Fibroblast of skin of scalp (primary cell): ENCODE data around the gene FRMD4A.
A peak's percentile ranks its signal among the peaks of the same experiment; 100 is the strongest.

Experiments used
- DNase-seq: peaks from one replicate; pipeline ENCODE4 v3.0.0-alpha.2; 2013

FRMD4A gene

GRCh38 chr10:13712837-13713581, 617.7 kb downstream of the FRMD4A start:
- peak; percentile 97 for DNase-seq

GRCh38 chr10:13712476-13712836, 618.3 kb downstream of the FRMD4A start:
- no peak for DNase-seq

DNA sequence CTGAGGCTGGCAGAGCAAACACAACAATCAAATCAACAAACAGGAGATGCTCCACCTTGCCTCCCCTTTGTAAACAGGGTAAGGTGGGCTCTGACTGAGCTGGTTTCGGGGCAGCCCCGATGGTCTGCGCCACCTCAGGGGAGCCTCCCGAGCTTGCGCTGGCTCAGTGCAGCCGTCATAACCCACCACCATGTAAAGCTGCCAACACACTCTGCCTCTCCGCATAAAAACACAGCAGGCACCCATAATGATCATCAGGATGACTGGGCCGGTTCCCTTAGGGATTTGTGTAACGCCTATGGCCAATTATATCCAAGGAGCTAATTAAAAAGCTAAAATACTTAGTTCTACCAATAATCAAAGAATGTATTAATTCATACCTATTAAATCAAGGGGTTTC, 619.4 kb downstream of the FRMD4A start:
- no peak for DNase-seq

DNA sequence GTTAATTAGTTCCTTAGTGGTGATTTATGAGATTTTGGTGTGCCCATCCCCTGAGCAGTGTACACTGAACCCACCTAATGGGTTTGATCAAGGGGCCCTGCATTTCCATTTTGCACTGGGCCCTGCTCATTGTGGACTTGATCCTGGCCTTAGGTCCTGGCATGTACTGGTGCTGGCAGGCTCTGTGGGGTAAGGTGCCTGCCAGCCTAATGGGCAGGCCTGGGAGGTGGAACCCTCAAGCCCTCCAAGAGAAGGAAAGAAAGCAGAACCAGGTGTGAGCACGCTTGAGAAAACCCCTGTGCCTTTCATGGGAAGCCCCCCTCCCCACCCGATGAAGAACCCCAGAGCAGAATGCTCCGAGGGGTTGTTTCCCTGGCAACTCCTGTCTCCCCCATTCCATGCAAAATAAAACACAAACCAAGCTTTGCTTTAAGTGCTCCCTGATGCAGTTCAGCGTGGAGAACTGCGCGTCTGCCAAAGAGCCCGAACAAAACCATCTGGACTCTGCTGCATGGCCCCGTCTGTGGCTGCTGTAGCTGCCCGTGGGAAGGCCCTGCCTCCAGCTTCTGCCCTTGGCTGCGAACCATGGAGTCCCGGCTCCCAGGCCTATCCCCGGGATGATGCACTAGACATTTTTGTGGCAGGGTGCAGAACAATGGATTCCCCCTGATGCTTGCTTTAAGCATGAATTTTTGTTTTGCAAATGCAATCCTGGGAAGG, 620.6 kb downstream of the FRMD4A start:
- DNase-seq, result peak; percentile 55

DNA sequence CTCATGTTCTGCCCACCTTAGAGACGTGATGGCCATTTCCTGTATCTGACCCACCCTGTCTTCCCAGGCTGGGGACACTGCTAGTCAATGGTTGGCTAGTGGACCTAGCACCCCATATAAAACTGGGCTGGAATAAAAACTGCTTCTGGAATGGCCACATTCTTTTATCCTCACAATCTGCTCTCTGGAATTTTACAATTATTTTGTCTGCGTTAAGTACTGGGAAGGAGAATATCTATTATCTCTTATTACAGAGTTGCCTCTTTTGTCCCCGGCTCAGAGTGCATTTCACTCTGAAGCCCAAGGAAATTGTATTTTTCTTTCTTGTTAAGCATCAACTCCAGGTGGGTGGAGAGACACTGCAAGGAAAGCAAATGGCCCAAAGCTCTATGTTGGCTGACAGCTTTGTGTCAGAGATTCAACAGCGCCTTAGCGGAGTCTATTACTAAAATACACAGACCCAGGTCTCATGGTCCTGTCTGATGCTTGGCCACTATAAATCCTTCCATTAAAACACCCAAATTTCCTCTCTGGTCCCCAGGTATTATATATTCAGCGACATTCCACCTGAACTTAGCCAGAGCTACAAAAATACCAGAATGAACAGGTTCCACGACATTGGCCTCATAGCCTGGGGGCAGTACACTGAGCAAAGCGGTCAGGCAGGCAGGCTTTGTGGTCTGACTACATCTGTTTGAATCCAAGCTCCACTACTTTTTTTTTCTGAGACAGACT, 622.3 kb downstream of the FRMD4A start:
- DNase-seq, result no peak

- DNase-seq, result peak; percentile 93
These were observed 623.4 kb downstream of the FRMD4A start for GRCh38 chr10:13707156-13707881.

DNA sequence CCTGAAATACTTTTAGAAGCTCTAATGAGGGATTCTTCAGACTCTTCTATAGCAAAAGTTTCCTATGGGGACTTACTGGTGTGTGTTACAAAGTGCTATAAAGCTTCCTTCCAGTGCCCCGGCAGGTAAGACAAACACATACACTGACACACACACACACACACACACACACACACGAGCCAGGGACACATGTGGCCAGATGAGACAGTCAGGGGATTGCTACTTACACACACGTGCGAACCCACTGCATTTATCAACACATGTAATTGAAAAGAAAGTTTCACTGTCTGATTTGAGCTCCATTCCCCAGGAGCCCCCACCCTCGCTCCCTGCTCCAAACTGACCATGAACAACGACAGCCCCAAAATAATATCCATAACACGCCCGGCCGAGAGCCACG, 624.1 kb downstream of the FRMD4A start:
- DNase-seq, result no peak

DNA sequence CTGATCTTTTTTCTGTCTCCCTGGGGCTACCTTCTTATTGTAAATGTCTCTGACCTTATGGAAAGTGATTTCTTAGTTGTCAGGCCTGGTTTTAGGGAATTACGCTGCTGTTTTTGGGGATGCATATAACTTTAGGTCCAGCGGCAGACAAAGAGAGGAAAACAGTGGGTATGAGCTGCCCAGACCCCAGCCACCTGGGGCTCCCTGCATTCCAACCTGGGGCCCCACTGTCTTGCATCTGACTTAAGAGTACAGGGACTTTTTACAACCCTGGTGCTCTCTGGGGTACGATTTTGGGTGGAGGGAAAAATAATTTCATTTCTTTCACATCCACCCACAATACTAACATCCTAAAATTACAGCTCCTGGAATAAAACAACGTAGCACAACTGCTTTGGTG, 624.5 kb downstream of the FRMD4A start:
- no peak for DNase-seq

DNA sequence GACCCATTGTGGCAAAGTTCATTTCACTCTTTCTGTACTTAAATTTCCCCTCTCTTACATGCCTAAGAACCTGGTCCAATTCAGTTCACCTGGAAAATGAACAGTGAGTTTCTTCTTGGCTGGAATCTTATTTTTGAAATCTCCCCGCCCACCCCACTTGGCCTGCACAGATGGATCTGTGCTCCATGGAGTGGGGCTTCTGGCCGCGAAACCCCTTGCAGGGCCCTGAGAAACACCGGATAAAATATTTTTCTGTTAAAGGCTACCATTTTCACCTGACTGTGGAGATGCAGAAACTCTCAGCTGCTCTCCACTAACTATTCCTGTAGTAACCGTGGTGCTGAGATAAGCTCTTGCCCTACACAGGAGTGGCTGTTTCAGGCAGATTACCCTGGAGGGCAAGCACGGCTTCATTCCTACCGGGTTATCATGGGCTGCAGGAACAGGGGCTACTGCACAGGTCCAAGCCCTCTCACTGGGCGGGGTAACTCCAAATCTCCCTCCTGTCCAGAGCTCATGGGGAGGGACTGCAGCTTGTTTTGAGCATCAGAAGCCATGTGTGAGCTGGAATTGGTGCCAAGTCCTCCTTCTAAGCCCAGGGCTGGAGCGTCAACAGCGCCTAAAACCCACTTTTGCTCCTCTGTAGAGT, 625.1 kb downstream of the FRMD4A start:
- DNase-seq, result no peak

DNA sequence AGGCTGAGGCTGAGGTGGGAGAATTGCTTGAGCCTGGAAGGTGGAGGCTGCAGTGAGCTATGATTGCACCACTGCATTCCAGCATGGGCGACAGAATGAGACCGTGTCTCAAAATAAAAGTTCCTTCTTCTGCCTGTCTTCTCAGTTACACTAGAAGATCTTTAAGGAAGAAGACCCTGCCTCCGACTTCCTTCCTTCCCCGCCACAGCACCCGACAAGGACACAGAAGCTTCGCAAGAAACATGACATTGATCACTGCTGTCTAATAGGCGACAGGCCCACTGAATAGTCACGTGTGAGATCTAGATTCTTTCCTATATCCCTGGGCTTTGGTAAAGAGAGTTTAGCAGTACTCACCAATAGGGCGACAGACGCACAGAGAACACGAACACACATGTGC, 625.8 kb downstream of the FRMD4A start:
- DNase-seq, result no peak

DNA sequence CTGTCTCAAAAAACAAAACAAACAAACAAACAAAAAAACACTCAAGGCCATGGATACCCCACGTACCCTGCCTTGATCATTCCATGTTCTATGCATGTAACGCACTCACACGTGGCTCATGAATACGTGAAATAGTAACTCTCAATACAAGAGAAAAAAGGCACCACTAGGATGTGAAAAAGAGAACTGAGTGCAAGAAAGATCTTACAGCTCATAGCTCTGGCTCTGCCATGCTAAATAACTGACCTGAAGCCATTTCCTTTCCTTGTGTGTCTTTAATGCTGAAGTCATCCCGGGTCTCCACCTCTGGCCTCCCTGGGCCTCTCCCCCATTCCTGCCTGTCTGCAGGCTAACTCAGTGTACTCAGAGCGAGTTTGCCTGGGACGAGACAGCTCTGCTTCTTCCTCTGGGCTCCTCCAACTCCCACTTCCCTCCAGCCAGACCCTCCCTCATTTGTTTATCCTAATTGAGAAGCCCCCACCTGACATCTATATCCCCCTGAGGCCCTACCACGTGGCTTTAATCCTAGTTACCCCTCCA, 626.7 kb downstream of the FRMD4A start:
- no peak for DNase-seq

- no peak for DNase-seq
These were observed 627.5 kb downstream of the FRMD4A start for GRCh38 chr10:13703101-13703818.

DNA sequence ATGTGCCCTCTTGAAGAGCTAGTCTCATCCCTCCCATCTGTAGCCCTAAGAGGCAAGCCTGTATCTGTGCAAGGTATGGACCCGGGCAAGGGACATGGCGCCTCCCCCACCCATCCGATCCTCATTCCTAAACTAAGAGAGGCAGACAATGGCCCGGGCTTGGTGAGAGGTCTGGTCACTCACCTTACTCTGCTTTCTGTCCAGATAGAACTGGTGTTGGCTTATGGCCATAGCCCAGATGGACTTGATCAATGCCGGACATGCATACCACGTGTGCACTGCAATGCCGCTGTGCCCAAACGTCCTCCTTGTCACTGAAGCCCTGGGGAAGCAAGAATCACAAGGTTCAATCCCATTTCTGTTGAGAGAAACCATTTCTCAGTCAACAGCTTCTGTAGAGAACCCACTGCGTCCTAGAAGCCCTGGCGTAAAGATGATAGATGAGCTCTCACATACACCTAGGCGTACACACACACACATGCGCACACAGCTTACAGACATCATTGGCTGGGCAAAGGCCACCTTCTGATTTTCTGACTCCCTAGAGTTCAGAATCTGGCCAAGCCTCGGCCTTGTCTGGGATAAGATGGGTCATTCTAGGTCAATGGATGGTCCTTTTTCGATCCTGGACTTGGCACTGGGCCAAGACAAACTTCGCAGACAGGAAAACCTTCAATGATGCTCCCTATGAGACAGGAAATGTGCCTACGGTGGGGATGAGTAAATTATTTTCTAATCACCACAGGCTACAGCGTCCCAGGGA, 629.4 kb downstream of the FRMD4A start:
- no peak for DNase-seq

DNA sequence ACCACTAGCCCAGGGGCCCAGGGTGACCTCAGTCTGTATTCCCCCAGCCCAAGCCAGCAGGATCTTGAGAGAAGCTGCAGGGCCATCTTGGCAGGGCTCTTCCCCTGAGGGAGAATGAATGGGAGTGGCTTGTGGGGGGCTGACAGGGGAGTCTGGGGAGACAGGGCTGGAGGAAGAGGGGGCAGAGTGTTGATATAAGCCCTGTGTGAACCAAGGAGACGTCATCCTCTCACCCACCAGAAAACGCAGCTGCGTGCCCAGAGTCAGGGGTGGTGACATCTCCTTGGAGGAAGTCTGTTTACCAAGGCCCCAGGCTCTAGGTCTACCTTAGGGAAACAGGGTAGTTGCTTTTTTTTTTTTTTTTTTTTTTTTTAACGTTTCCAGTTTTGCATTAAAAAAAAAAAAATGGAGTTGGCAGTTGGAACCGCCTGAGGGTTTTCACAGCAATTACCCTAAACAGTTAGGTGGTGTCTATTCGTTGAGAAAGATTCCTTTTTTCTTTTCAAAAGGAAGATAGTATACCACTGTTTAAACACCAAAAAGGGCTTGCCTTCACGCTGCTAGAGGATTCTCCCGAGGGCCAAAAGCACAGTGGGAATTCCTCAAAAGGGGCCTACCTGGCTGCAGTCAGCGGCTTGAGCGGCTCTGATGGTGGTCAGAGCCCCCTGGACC, 630.1 kb downstream of the FRMD4A start:
- no peak for DNase-seq

- DNase-seq, result no peak
These were observed 631.5 kb downstream of the FRMD4A start for GRCh38 chr10:13699216-13699615.

- DNase-seq, result no peak
These were observed 632.5 kb downstream of the FRMD4A start for GRCh38 chr10:13698217-13698616.

GRCh38 chr10:13696071-13696470, 634.7 kb downstream of the FRMD4A start:
- DNase-seq, result no peak

DNA sequence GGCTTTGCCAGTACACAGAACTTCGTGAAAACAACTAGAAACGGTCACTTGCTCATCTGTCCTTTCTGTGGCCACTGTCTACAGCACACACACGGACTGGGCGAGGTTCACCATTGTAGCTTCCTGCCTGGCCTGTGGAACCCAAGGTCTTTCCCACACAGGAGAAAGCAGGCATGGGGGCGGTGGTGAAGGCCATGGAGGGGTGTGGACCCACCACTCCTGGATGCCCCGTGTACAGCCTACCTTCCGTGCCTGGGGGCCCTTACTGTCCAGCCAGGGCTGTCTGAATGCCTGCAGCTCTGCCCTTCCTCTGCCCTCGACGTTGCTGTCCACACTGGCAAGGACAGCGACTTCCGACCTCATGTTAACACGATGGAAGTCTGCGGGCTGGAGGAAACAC, 635.1 kb downstream of the FRMD4A start:
- DNase-seq, result no peak

- no peak for DNase-seq
These were observed 636.7 kb downstream of the FRMD4A start for GRCh38 chr10:13693783-13694700.
